CD4-positive, alpha-beta T cell treated with Interleukin-12 subunit alpha and Interleukin-12 subunit beta, for 1 hour (primary cell): ENCODE data around the gene ACSF3.

Experiments
- DNase-seq: peaks from one replicate; pipeline ENCODE4 v3.0.0-alpha.2; 2020

ACSF3 gene

GRCh38 chr16:89146211-89147005, 52.8 kb downstream of the ACSF3 start:
- DNase-seq: no peak

- no peak for DNase-seq
Observed at GRCh38 chr16:89147085-89147817, 53.6 kb downstream of the ACSF3 start.

GRCh38 chr16:89149386-89149785, 55.7 kb downstream of the ACSF3 start:
- no peak for DNase-seq

- DNase-seq: no peak
Observed at GRCh38 chr16:89150090-89150835, 56.6 kb downstream of the ACSF3 start.

GRCh38 chr16:89150981-89151380, 57.3 kb downstream of the ACSF3 start:
- no peak for DNase-seq

- DNase-seq: no peak
Observed at GRCh38 chr16:89152831-89153700, 59.4 kb downstream of the ACSF3 start.

- no peak for DNase-seq
Observed at GRCh38 chr16:89153848-89154271, 60.2 kb downstream of the ACSF3 start.

- DNase-seq: no peak
Observed at GRCh38 chr16:89154390-89155183, 60.9 kb downstream of the ACSF3 start.

GRCh38 chr16:89155184-89155679, 61.6 kb downstream of the ACSF3 start:
- no peak for DNase-seq

- DNase-seq: no peak
Observed at GRCh38 chr16:89155851-89156739, 62.4 kb downstream of the ACSF3 start.

- no peak for DNase-seq
Observed at GRCh38 chr16:89156740-89157645, 63.3 kb downstream of the ACSF3 start.

- DNase-seq: no peak
Observed at GRCh38 chr16:89157778-89158177, 64.1 kb downstream of the ACSF3 start.

- no peak for DNase-seq
Observed at GRCh38 chr16:89159066-89159849, 65.6 kb downstream of the ACSF3 start.

GRCh38 chr16:89159850-89160354, 66.2 kb downstream of the ACSF3 start:
- no peak for DNase-seq

- DNase-seq: no peak
Observed at GRCh38 chr16:89160977-89161701, 67.5 kb downstream of the ACSF3 start.

GRCh38 chr16:89161763-89162713, 68.4 kb downstream of the ACSF3 start:
- no peak for DNase-seq
